ENCODE measurements around the gene KLF16. TPM values are rescaled to one million over a fixed set of nuclear protein-coding genes. Genes with fewer than 3 reads are reported as not detected.

The KLF16 gene
- total and polyA plus RNA-seq, 9 of the 15 experiments (the other 6 are each of a cell fraction or from before 2014, with no cell fraction given): 0.04 to 60.4 (median 6.8) TPM

GRCh38 chr19:1848399-1849131, 14.8 kb downstream of the KLF16 start, which contains the start of gene REXO1 (continued):
- TF ChIP-seq CHCHD3 (CRISPR knock-in tag; IDR thresholded peaks at IDR 0.05) (no peak), NR2F6 (CRISPR knock-in tag; IDR thresholded peaks at IDR 0.05) (no peak), RBM22 (IDR thresholded peaks at IDR 0.05; ENCODE audit: low read depth, low read length, poor library complexity, severe bottlenecking) (no peak), RUNX1 (IDR thresholded peaks at IDR 0.05; ENCODE audit: low read depth) (no peak), DMBX1 (CRISPR knock-in tag; IDR thresholded peaks at IDR 0.05; ENCODE audit: borderline replicate concordance) (no peak), RAD51 (IDR thresholded peaks at IDR 0.05; ENCODE audit: borderline replicate concordance, low read depth) (no peak), ZNF780A (CRISPR knock-in tag; IDR thresholded peaks at IDR 0.05) (no peak), TAF1 (IDR thresholded peaks at IDR 0.05; ENCODE audit: control insufficient read depth, extremely low read depth, insufficient read depth, low read length, severe bottlenecking) (peak; percentile 94), ELK1 (CRISPR knock-in tag; IDR thresholded peaks at IDR 0.05) (no peak), MEF2D (tag; conservative IDR thresholded peaks at IDR 0.05; ENCODE audit: low read depth) (no peak), ZNF436 (CRISPR knock-in tag; IDR thresholded peaks at IDR 0.05) (no peak), EP300 (IDR thresholded peaks at IDR 0.05; ENCODE audit: low read length) (no peak), CBX1 (IDR thresholded peaks at IDR 0.05; ENCODE audit: low read depth) (peak; percentile 46; the same call in 1 of the 2 replicates), DLX4 (CRISPR knock-in tag; IDR thresholded peaks at IDR 0.05) (no peak), TRIM28 (IDR thresholded peaks at IDR 0.05) (no peak), STAT5B (CRISPR knock-in tag; IDR thresholded peaks at IDR 0.05) (no peak), SIN3B (IDR thresholded peaks at IDR 0.05; ENCODE audit: low read depth) (peak; percentile 100), ATF7 (IDR thresholded peaks at IDR 0.05) (peak; percentile 85), ERF (CRISPR knock-in tag; IDR thresholded peaks at IDR 0.05) (0 out of 2 replicates have a peak, but pooled peaks have one; percentile 70), ZNF444 (CRISPR knock-in tag; IDR thresholded peaks at IDR 0.05) (no peak), KLF10 (CRISPR knock-in tag; IDR thresholded peaks at IDR 0.05) (no peak), SAP30 (IDR thresholded peaks at IDR 0.05; ENCODE audit: borderline replicate concordance, insufficient read depth, low read depth, low read length, poor library complexity, severe bottlenecking) (no peak), BDP1 (IDR thresholded peaks at IDR 0.05; ENCODE audit: insufficient read depth, insufficient read length) (no peak)
- TF ChIP-seq, protein P1, sequence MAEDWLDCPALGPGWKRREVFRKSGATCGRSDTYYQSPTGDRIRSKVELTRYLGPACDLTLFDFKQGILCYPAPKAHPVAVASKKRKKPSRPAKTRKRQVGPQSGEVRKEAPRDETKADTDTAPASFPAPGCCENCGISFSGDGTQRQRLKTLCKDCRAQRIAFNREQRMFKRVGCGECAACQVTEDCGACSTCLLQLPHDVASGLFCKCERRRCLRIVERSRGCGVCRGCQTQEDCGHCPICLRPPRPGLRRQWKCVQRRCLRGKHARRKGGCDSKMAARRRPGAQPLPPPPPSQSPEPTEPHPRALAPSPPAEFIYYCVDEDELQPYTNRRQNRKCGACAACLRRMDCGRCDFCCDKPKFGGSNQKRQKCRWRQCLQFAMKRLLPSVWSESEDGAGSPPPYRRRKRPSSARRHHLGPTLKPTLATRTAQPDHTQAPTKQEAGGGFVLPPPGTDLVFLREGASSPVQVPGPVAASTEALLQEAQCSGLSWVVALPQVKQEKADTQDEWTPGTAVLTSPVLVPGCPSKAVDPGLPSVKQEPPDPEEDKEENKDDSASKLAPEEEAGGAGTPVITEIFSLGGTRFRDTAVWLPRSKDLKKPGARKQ (CRISPR knock-in tag; IDR thresholded peaks at IDR 0.05): no peak
- TF ChIP-seq, protein P2, sequence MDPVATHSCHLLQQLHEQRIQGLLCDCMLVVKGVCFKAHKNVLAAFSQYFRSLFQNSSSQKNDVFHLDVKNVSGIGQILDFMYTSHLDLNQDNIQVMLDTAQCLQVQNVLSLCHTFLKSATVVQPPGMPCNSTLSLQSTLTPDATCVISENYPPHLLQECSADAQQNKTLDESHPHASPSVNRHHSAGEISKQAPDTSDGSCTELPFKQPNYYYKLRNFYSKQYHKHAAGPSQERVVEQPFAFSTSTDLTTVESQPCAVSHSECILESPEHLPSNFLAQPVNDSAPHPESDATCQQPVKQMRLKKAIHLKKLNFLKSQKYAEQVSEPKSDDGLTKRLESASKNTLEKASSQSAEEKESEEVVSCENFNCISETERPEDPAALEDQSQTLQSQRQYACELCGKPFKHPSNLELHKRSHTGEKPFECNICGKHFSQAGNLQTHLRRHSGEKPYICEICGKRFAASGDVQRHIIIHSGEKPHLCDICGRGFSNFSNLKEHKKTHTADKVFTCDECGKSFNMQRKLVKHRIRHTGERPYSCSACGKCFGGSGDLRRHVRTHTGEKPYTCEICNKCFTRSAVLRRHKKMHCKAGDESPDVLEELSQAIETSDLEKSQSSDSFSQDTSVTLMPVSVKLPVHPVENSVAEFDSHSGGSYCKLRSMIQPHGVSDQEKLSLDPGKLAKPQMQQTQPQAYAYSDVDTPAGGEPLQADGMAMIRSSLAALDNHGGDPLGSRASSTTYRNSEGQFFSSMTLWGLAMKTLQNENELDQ (CRISPR knock-in tag; IDR thresholded peaks at IDR 0.05; ENCODE audit: borderline replicate concordance): no peak
